Endothelial cell of umbilical vein (primary cell): ENCODE data around the gene CHST11.

ENCODE experiments used
- EZH2 ChIP-seq: IDR thresholded peaks from 2 replicates; pipeline ENCODE4 v1.6.1; 2012; ENCODE audit warnings: borderline replicate concordance, low read depth, mild to moderate bottlenecking, moderate library complexity, low read length, inconsistent platforms; ENCODE audit not compliant: severe bottlenecking
- POLR2A ChIP-seq: IDR thresholded peaks from 2 replicates; pipeline ENCODE4 v1.6.1; 2012; ENCODE audit warnings: low read depth, mild to moderate bottlenecking, control low read depth, low read length
- POLR2AphosphoS5 ChIP-seq: IDR thresholded peaks from 2 replicates; pipeline ENCODE4 v1.6.1; 2012; ENCODE audit warnings: low read depth, mild to moderate bottlenecking, control low read depth, low read length, moderate library complexity; ENCODE audit not compliant: insufficient read depth
- TF ChIP-seq, protein P1 (sequence below), 2 donors: IDR thresholded peaks; 1 replicate in 1 of 2; 2 replicates in 1 of 2; pipeline ENCODE4 v1.5.1; 2011; ENCODE audit warnings: low read length in 2 of 2, mild to moderate bottlenecking in 2 of 2, moderate library complexity in 2 of 2, control low read depth in 1 of 2, inconsistent platforms in 1 of 2, low read depth in 1 of 2; ENCODE audit not compliant: insufficient read depth in 1 of 2; ENCODE audit errors: extremely low read depth in 1 of 2

DNA sequence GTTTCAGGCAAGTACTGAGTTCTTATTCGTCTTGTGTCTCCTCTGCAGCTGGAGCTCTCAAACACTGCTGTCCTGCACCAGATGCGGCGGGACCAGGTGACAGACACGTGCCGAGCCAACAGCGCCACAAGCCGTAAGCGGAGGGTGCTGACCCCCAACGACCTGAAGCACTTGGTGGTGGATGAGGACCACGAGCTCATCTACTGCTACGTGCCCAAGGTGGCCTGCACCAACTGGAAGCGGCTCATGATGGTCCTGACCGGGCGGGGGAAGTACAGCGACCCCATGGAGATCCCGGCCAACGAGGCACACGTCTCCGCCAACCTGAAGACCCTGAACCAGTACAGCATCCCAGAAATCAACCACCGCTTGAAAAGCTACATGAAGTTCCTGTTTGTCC, 300.2 kb downstream of the CHST11 start:
- TF ChIP-seq, protein P1, sequence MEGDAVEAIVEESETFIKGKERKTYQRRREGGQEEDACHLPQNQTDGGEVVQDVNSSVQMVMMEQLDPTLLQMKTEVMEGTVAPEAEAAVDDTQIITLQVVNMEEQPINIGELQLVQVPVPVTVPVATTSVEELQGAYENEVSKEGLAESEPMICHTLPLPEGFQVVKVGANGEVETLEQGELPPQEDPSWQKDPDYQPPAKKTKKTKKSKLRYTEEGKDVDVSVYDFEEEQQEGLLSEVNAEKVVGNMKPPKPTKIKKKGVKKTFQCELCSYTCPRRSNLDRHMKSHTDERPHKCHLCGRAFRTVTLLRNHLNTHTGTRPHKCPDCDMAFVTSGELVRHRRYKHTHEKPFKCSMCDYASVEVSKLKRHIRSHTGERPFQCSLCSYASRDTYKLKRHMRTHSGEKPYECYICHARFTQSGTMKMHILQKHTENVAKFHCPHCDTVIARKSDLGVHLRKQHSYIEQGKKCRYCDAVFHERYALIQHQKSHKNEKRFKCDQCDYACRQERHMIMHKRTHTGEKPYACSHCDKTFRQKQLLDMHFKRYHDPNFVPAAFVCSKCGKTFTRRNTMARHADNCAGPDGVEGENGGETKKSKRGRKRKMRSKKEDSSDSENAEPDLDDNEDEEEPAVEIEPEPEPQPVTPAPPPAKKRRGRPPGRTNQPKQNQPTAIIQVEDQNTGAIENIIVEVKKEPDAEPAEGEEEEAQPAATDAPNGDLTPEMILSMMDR (IDR thresholded peaks at IDR 0.05; ENCODE audit: extremely low read depth in 1 of 2, insufficient read depth in 1 of 2, low read depth in 1 of 2, low read length in 2 of 2), result no peak
- no peak for TF ChIP-seq EZH2
- TF ChIP-seq POLR2A, result no peak
- TF ChIP-seq POLR2AphosphoS5, result no peak
